GM10248 (cell line): ENCODE results near the gene CACNA1B.

Experiments used
- CTCF ChIA-PET: fragments of 300-600 bp; sonication (Branson Sonifier 250); formaldehyde crosslinking; extraction: SDS; loops from one replicate; lab custom pipeline; 2021; ENCODE audit warnings: antibody characterized with exemption; lab: Yijun Ruan, JAX
- POLR2A ChIA-PET: fragments of 350-650 bp; sonication (Branson Sonifier 250); formaldehyde crosslinking; extraction: SDS; loops from one replicate; lab custom pipeline; 2020; ENCODE audit warnings: antibody characterized with exemption; lab: Yijun Ruan, JAX
- DNase-seq: peaks from one replicate; pipeline ENCODE4 v3.0.0; 2012; ENCODE audit errors: extremely low spot score
- CTCF ChIP-seq: IDR thresholded peaks from 2 replicates; pipeline ENCODE4 v1.5.1; 2012; ENCODE audit warnings: mild to moderate bottlenecking, low read depth; ENCODE audit errors: extremely low read depth, missing control alignments, control extremely low read depth

Gene CACNA1B

DNA sequence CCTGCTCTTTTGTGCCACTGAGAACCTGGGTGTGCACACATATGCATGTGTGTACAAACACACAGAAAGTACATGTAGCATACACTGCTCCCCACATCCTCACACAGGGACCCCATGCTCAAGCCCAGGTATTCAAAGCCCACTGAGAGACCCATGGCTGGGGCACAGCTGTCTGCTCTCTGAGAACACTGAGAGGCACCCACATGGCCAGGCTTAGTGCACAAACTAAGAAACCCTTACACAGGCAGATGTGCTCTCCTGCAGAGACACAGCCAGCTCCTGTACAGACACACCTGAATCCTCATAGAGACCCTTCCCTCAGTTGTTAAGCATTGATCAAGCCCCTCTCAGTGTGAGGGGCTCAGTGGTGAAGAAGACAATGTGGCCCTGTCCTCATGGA is 92.5 kb downstream of the CACNA1B start:
- no peak for TF ChIP-seq CTCF
- ChIA-PET POLR2A (no interaction called here), CTCF (no interaction called here)
- DNase-seq, result no peak

- no peak for DNase-seq
- ChIA-PET POLR2A (no interaction called here), CTCF (no interaction called here)
- no peak for TF ChIP-seq CTCF
Measured at GRCh38 chr9:137970686-137971476, 93.3 kb downstream of the CACNA1B start.

- CTCF ChIA-PET, result no interaction called here
- no peak for TF ChIP-seq CTCF
- no peak for DNase-seq
- POLR2A ChIA-PET, result no interaction called here
Measured at GRCh38 chr9:137971477-137972138, 94.0 kb downstream of the CACNA1B start.

DNA sequence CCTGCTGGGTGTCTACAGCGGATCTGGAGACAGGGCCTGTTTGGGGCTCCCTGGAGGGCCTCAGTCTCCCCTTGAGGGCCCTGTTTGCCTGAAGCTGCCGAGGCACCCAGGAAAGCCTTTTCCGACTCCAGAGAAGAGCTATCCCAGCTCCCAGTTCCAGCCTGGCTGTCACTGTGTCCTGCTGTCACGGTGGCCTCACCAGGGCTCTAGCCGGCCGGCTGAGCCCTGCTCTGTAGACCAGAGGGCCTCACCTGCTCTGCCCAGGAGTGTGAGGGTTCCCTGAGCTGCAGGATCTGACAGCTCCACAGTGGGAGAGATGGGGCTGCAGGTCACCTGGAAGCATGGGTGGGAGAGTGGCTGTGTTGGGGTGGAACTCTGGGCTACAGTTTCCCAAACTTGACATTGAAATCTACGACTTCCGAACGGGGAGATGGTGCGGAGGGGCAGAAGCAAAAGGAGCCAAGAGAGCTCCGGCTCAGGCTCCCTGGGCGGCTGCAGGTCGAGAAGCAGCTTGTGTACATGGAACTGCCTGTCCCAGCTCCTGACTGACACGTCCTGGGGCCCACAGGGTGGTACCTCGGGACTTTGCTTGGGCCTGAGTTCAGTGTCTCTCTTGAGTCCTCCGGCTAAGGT is 94.9 kb downstream of the CACNA1B start:
- no peak for TF ChIP-seq CTCF
- DNase-seq, result no peak
- POLR2A ChIA-PET, result interaction anchor here (0.5 kb wide), 1 partner anchor 25 kb away, joined by 3 read pairs; no protein-coding TSS in a partner anchor
- CTCF ChIA-PET, result no interaction called here

GRCh38 chr9:137972988-137973470 is 95.4 kb downstream of the CACNA1B start:
- ChIA-PET POLR2A (interaction anchor here (0.5 kb wide), 1 partner anchor 26 kb away, joined by 3 read pairs; no protein-coding TSS in a partner anchor), CTCF (no interaction called here)
- TF ChIP-seq CTCF, result no peak
- no peak for DNase-seq

DNA sequence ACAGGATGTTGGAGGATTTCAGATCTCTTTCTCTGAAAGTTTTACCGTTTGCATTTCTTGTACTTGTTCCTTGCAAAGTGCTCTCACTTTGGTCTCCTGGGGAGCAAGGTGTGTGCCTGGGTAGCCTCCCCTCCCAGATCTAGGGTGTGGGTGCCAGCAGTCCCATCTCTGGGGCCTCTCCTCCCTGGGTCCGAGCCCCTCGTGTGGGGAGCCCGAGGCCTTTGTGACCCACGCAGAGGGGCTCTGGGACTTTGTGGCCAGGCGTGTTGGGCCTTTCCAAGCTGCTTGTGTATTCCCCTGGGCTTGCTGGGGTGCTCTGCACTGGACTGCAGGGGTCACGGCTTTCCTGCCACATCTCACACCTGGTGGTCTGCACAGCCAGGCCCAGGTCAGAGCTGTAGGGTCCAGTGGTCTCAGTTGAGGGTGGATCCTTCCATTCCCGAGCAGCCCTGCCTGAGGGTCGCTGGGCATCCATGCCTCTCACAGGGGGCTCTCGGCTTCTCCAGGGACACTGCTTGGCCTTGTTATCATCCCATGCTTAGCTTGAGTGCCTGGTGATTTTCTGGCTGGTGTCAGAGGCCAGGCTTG is 96.3 kb downstream of the CACNA1B start:
- DNase-seq, result no peak
- TF ChIP-seq CTCF, result no peak
- ChIA-PET POLR2A (no interaction called here), CTCF (no interaction called here)
